Retinal pigment epithelial cell (primary cell): ENCODE results near the gene CFAP299.

ENCODE experiments used
- DNase-seq: peaks from one replicate; pipeline ENCODE4 v3.0.0-alpha.2; 2010; ENCODE audit warnings: low read depth
- H3K4me3 ChIP-seq: 2 replicates; pipeline ENCODE4 v1.5.1; 2011; ENCODE audit warnings: mild to moderate bottlenecking, low read length, control low read depth, moderate library complexity
- CTCF ChIP-seq: conservative IDR thresholded peaks from 2 replicates; pipeline ENCODE4 v1.5.1; 2011; ENCODE audit warnings: low read depth, low read length, control low read depth, inconsistent platforms

Gene CFAP299

GRCh38 chr4:80990851-80991250, 655.3 kb downstream of the CFAP299 start:
- H3K4me3 ChIP-seq, result no peak overlapping the region
- DNase-seq, result no peak

GRCh38 chr4:80999943-81000342, 664.4 kb downstream of the CFAP299 start:
- DNase-seq, result no peak
- no peak overlapping the region for H3K4me3 ChIP-seq
- no peak for TF ChIP-seq CTCF

More at GRCh38 chr4:80990851-80991250, 655.3 kb downstream of the CFAP299 start:
- no peak for TF ChIP-seq CTCF

GRCh38 chr4:81003597-81004111, 668.1 kb downstream of the CFAP299 start:
- no peak for DNase-seq
- no peak overlapping the region for H3K4me3 ChIP-seq
- no peak for TF ChIP-seq CTCF

- H3K4me3 ChIP-seq, result no peak overlapping the region
- TF ChIP-seq CTCF, result no peak
These were observed 671.9 kb downstream of the CFAP299 start for GRCh38 chr4:81007417-81007816.

More at GRCh38 chr4:81007417-81007816, 671.9 kb downstream of the CFAP299 start:
- DNase-seq, result no peak
